C4-2B (cell line): ENCODE results near the gene DSCAML1.

Source experiments
- H3K27ac ChIP-seq: fragments of 450-650 bp; 2 replicates; pipeline ENCODE4 v1.5.1; 2017
- CTCF ChIP-seq: fragments of 450-650 bp; conservative IDR thresholded peaks from 2 replicates; pipeline ENCODE4 v1.5.1; 2017; ENCODE audit warnings: mild to moderate bottlenecking
- ZFX ChIP-seq: fragments of 450-650 bp; IDR thresholded peaks from 2 replicates; pipeline ENCODE4 v1.6.1; 2017

The DSCAML1 gene

DNA sequence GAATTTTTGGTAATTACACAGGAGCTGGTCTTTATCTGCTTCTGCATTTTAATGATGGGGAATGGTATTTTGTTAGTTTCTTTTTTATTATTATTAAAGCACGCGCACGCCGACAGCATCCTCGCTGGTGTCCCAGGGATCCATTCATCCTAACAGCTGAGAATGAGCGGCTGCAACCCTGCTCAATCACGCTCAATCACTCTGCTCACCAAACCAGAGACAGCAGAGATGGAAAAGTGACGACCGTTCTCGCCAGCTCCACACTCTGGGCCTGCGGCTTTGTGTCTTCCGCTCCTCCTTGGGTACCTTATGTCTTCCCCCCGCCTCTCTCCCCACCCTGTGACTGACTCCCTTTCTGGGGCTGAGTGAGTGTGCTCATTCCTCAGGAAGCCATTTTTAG is 84.5 kb downstream of the DSCAML1 start:
- TF ChIP-seq CTCF, result no peak
- TF ChIP-seq ZFX, result no peak

GRCh38 chr11:117711331-117711730 is 85.7 kb downstream of the DSCAML1 start:
- H3K27ac ChIP-seq, result no peak overlapping the region
- TF ChIP-seq CTCF, result no peak
- no peak for TF ChIP-seq ZFX

More for the DNA sequence above, 84.5 kb downstream of the DSCAML1 start:
- H3K27ac ChIP-seq, result no peak overlapping the region

- no peak for TF ChIP-seq ZFX
- TF ChIP-seq CTCF, result no peak
- no peak overlapping the region for H3K27ac ChIP-seq
These were observed 86.8 kb downstream of the DSCAML1 start for GRCh38 chr11:117710211-117710610.

- TF ChIP-seq CTCF, result no peak
- TF ChIP-seq ZFX, result no peak
These were observed 90.6 kb downstream of the DSCAML1 start for GRCh38 chr11:117706322-117706814.

DNA sequence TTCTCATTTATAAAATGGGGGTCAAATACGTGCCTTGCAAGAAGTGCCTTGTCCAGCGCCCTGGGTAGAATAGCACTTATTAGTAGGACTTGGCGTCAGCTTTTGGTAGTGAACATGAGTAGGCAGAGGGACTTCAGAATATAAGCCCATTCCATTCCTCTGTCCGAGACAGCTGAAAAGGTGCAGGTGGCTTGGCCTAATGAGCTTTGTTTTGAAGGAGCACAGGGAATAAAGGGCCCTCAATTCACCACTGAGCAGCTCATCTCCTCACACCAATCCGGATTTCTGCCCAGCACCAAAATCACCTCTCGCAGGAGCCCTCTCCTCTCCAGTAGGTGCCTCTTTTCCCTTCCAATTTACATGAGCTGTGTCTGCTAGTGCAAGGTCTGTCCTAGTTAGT is 91.2 kb downstream of the DSCAML1 start:
- TF ChIP-seq ZFX (no peak), CTCF (no peak)
- H3K27ac ChIP-seq, result no peak overlapping the region

More at GRCh38 chr11:117706322-117706814, 90.6 kb downstream of the DSCAML1 start:
- H3K27ac ChIP-seq, result no peak overlapping the region

- TF ChIP-seq ZFX (no peak), CTCF (no peak)
These were observed 92.5 kb downstream of the DSCAML1 start for GRCh38 chr11:117704395-117705100.

GRCh38 chr11:117702946-117703598 is 93.9 kb downstream of the DSCAML1 start:
- no peak overlapping the region for H3K27ac ChIP-seq
- no peak for TF ChIP-seq ZFX
- no peak for TF ChIP-seq CTCF

More at GRCh38 chr11:117704395-117705100, 92.5 kb downstream of the DSCAML1 start:
- H3K27ac ChIP-seq, result no peak overlapping the region
